CD14-positive monocyte (primary cell): ENCODE results near the gene IPO11. TPM values are rescaled to one million over a fixed set of nuclear protein-coding genes. Genes with fewer than 3 reads are reported as not detected.

Source experiments
- DNase-seq, 3 donors: peaks; one replicate each; pipeline ENCODE4 v3.0.0-alpha.2; 2011 to 2022
- H2AFZ ChIP-seq: 2 replicates; pipeline ENCODE4 v1.6.0; 2012; ENCODE audit warnings: mild to moderate bottlenecking, low read depth, low read length, inconsistent platforms; ENCODE audit not compliant: insufficient read depth, poor library complexity, severe bottlenecking
- H3K27ac ChIP-seq, 2 donors: 1 replicate in 1 of 2; 2 replicates in 1 of 2; pipeline ENCODE4 v1.5.1; 2012 to 2013; ENCODE audit warnings: low read length in 2 of 2, control low read depth in 1 of 2, inconsistent platforms in 1 of 2, low read depth in 1 of 2, mild to moderate bottlenecking in 1 of 2
- H3K27me3 ChIP-seq, 2 donors: one replicate each; pipeline versions ENCODE4 v1.6.0 to v1.6.1; 2011 to 2013; ENCODE audit warnings: low read length in 2 of 2; ENCODE audit not compliant: control insufficient read depth in 2 of 2, insufficient read depth in 2 of 2
- H3K36me3 ChIP-seq, 2 donors: replicated peaks in 1 of 2; 1 replicate in 1 of 2; 2 replicates in 1 of 2; pipeline versions ENCODE4 v1.5.1 to v1.6.1; 2012 to 2013; ENCODE audit warnings: low read length in 2 of 2, control low read depth in 1 of 2, inconsistent platforms in 1 of 2, mild to moderate bottlenecking in 1 of 2; ENCODE audit not compliant: insufficient read depth in 2 of 2, control insufficient read depth in 1 of 2
- H3K4me1 ChIP-seq, 2 donors: 1 replicate in 1 of 2; 2 replicates in 1 of 2; pipeline versions ENCODE4 v1.5.1 to v1.6.1; 2012 to 2013; ENCODE audit warnings: low read length in 2 of 2, control low read depth in 1 of 2, inconsistent platforms in 1 of 2, mild to moderate bottlenecking in 1 of 2, moderate library complexity in 1 of 2; ENCODE audit not compliant: insufficient read depth in 2 of 2, control insufficient read depth in 1 of 2
- H3K4me2 ChIP-seq: replicated peaks from 2 replicates; pipeline ENCODE3; 2012; ENCODE audit warnings: low read length, moderate library complexity, mild to moderate bottlenecking; ENCODE audit not compliant: poor library complexity, severe bottlenecking; ENCODE audit errors: extremely low read depth
- H3K4me3 ChIP-seq, 3 experiments: fragments of 200-600 bp in 1 of 3; sonication (generic) in 1 of 3; replicated peaks in 1 of 3; 1 replicate in 2 of 3; 2 replicates in 1 of 3; pipeline ENCODE4 v1.5.1; 2011 to 2013; ENCODE audit warnings: low read length in 3 of 3, mild to moderate bottlenecking in 3 of 3, control low read depth in 2 of 3, low read depth in 2 of 3, inconsistent platforms in 1 of 3, moderate library complexity in 1 of 3
- H3K79me2 ChIP-seq: 2 replicates; pipeline ENCODE4 v1.6.0; 2012; ENCODE audit warnings: mild to moderate bottlenecking, control low read depth, inconsistent platforms, low read length, moderate library complexity; ENCODE audit not compliant: insufficient read depth
- H3K9ac ChIP-seq: 2 replicates; pipeline ENCODE4 v1.6.0; 2017; ENCODE audit warnings: low read length, mild to moderate bottlenecking; ENCODE audit not compliant: insufficient read depth, poor library complexity, severe bottlenecking
- H3K9me3 ChIP-seq, 2 donors: replicated peaks in 1 of 2; 1 replicate in 1 of 2; 2 replicates in 1 of 2; pipeline versions ENCODE4 v1.5.1 to v1.6.1; 2012 to 2013; ENCODE audit warnings: low read length in 2 of 2, control low read depth in 1 of 2; ENCODE audit not compliant: control insufficient read depth in 1 of 2, insufficient read depth in 1 of 2
- H4K20me1 ChIP-seq: 2 replicates; pipeline ENCODE4 v1.6.0; 2012; ENCODE audit warnings: mild to moderate bottlenecking, low read length, control low read depth, moderate library complexity; ENCODE audit not compliant: insufficient read depth
- H3K27ac Mint-ChIP-seq, 7 donors: one replicate each; pipeline ENCODE4 v1.8.0; 2020; ENCODE audit warnings: mild to moderate bottlenecking in 7 of 7, mixed read lengths in 7 of 7, moderate library complexity in 6 of 7, inconsistent platforms in 2 of 7
- H3K27me3 Mint-ChIP-seq, 3 donors: one replicate each; pipeline ENCODE4 v1.8.0; 2021 to 2022; ENCODE audit warnings: low read depth in 3 of 3, mild to moderate bottlenecking in 3 of 3, mixed read lengths in 3 of 3, moderate library complexity in 3 of 3, inconsistent platforms in 1 of 3
- H3K36me3 Mint-ChIP-seq, 2 donors: one replicate each; pipeline ENCODE4 v1.8.0; 2020; ENCODE audit warnings: mixed read lengths in 2 of 2, inconsistent platforms in 1 of 2, mild to moderate bottlenecking in 1 of 2
- H3K4me1 Mint-ChIP-seq: one replicate; pipeline ENCODE4 v1.8.0; 2020; ENCODE audit warnings: mild to moderate bottlenecking, mixed read lengths
- H3K4me3 Mint-ChIP-seq, 2 donors: one replicate each; pipeline ENCODE4 v1.8.0; 2020; ENCODE audit warnings: mild to moderate bottlenecking in 2 of 2, mixed read lengths in 2 of 2, moderate library complexity in 1 of 2
- H3K9me3 Mint-ChIP-seq, 7 donors: one replicate each; pipeline ENCODE4 v1.8.0; 2020 to 2022; ENCODE audit warnings: mixed read lengths in 7 of 7, mild to moderate bottlenecking in 6 of 7, moderate library complexity in 6 of 7, inconsistent platforms in 2 of 7
- CTCF ChIP-seq: fragments of 200-600 bp; IDR thresholded peaks from one replicate; pipeline ENCODE4 v1.8.0; 2022; ENCODE audit warnings: antibody characterized with exemption, mild to moderate bottlenecking
- WGBS: methylation state at CpG from one replicate; pipeline ENCODE4 v1.1.5; 2013; ENCODE audit warnings: missing lambda C conversion rate; ENCODE audit not compliant: insufficient coverage; 5-methylcytosine and 5-hydroxymethylcytosine counted together
- intact Hi-C, 2 donors: fragments of 100-400 bp; cut with micrococcal nuclease; formaldehyde crosslinking; loops; one replicate each; pipeline versions ENCODE4 v1.15.0 to v1.15.1; 2023
- polyA plus RNA-seq, 3 donors: library from polyadenylated mRNA; depleted of rRNA in 1 of 3; unstranded in 2 of 3; stranded (reverse) in 1 of 3; fragments of 300-500 nt in 2 of 3; fragments of >200 nt in 1 of 3; fragmentation: Illumina TruSeq in 2 of 3; gene quantifications; 1 replicate in 2 of 3; 2 replicates in 1 of 3; pipeline ENCODE4 v1.2.3, GENCODE V29; 2012 to 2021

IPO11 gene
- polyA plus RNA-seq, 3 donors: 4.4 to 5.5 (median 5.3) TPM

DNA sequence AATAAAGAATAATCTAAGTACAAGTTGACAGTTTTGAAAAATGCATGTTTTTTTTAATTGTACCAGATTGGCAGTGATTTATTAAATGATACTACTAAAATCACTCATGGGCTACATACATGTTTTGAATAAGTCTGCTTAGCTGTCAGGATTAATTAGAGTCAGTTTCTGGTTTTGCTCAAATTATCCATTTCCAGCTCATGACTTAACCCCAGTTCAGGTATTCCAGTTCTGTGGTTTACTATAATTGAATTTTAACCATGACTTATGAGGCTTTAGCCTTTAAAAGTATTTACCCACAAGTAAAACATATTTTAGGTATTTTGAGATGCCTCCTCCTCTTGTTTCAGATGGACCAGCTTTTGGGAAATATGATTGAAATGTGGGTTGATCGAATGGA, 148.2 kb downstream of the IPO11 start:
- Mint-ChIP-seq H3K4me1 (no peaks in the 10 kb centered on the region), H3K27me3 (no peaks in the 10 kb centered on the region), H3K4me3 (no peak overlapping the region), H3K27ac (no peak overlapping the region), H3K36me3 (peaks cover 34 to 42% of the 10 kb centered on the region in 2 donors), H3K9me3 (peaks cover 0 to 2% (median 0%) of the 10 kb centered on the region in 7 donors)
- Histone ChIP-seq H2AFZ (no peak overlapping the region), H3K79me2 (no peaks in the 10 kb centered on the region), H4K20me1 (no peaks in the 10 kb centered on the region), H3K4me3 (no peak overlapping the region), H3K27ac (no peak overlapping the region), H3K9me3 (no peaks in the 10 kb centered on the region), H3K27me3 (no peaks in the 10 kb centered on the region), H3K36me3 (peaks cover 9 to 17% of the 10 kb centered on the region in 2 donors), H3K4me2 (no peak overlapping the region), H3K9ac (no peak overlapping the region), H3K4me1 (no peaks in the 10 kb centered on the region)
- no CpG with 5 or more reads among the region's 1 CpG for WGBS
- no peak for TF ChIP-seq CTCF
- DNase-seq: no peak
- intact Hi-C loops: loop anchor here in 1 of 2 donors (10.0 kb wide), 1 partner anchor 46 kb away; no protein-coding TSS in a partner anchor

GRCh38 chr5:62561896-62562295, 149.3 kb downstream of the IPO11 start:
- no peak overlapping the region for H3K4me2 ChIP-seq
- no peak for DNase-seq
- intact Hi-C loops: loop anchor here in 1 of 2 donors (10.0 kb wide), 1 partner anchor 47 kb away; no protein-coding TSS in a partner anchor
- H2AFZ ChIP-seq: no peak overlapping the region
- peaks cover 0 to 8% (median 2%) of the 10 kb centered on the region in 7 donors for H3K9me3 Mint-ChIP-seq
- no peak overlapping the region for H3K27ac ChIP-seq
- WGBS: no CpG with 5 or more reads among the region's 1 CpG
- no peaks in the 10 kb centered on the region for H4K20me1 ChIP-seq
- H3K9me3 ChIP-seq: no peaks in the 10 kb centered on the region
- no peak overlapping the region for H3K4me3 Mint-ChIP-seq
- H3K36me3 Mint-ChIP-seq: peaks cover 40 to 48% of the 10 kb centered on the region in 2 donors
- H3K27me3 Mint-ChIP-seq: no peaks in the 10 kb centered on the region
- no peaks in the 10 kb centered on the region for H3K4me1 Mint-ChIP-seq
- H3K27ac Mint-ChIP-seq: no peak overlapping the region
- no peaks in the 10 kb centered on the region for H3K4me1 ChIP-seq
- TF ChIP-seq CTCF: no peak
- no peak overlapping the region for H3K4me3 ChIP-seq
- H3K9ac ChIP-seq: no peak overlapping the region
- no peaks in the 10 kb centered on the region for H3K79me2 ChIP-seq
- no peaks in the 10 kb centered on the region for H3K27me3 ChIP-seq
- peaks cover 12 to 27% of the 10 kb centered on the region in 2 donors for H3K36me3 ChIP-seq
